H1 (cell line): ENCODE results near the gene GLRA1. TPM values are rescaled to one million over a fixed set of nuclear protein-coding genes. Genes with fewer than 3 reads are reported as not detected.

ENCODE experiments used
- ASH2L ChIP-seq: fragments of 200-600, 300-600 bp; sonication (generic); IDR thresholded peaks from one replicate; pipeline ENCODE4 v1.7.1; 2017; ENCODE audit warnings: low read length
- CHD2 ChIP-seq: IDR thresholded peaks from 2 replicates; pipeline ENCODE4 v1.6.1; 2012; ENCODE audit warnings: low read length, improper control_type of control experiment
- CHD7 ChIP-seq: fragments of 300-600 bp; sonication (generic); IDR thresholded peaks from 2 replicates; pipeline ENCODE4 v1.7.1; 2012; ENCODE audit warnings: low read length, moderate library complexity, mild to moderate bottlenecking, inconsistent platforms; ENCODE audit not compliant: insufficient replicate concordance
- FOSL1 ChIP-seq: IDR thresholded peaks from 2 replicates; pipeline ENCODE4 v1.6.1; 2011; ENCODE audit warnings: mild to moderate bottlenecking, low read depth, low read length, moderate library complexity; ENCODE audit not compliant: insufficient read depth
- JUND ChIP-seq: IDR thresholded peaks from 2 replicates; pipeline ENCODE4 v1.6.1; 2011; ENCODE audit warnings: mild to moderate bottlenecking, improper control_type of control experiment, low read length
- KDM5A ChIP-seq: fragments of 200-600 bp; IDR thresholded peaks from 2 replicates; pipeline ENCODE4 v1.7.1; 2012; ENCODE audit warnings: mild to moderate bottlenecking, low read length, inconsistent platforms, mixed read lengths
- MAFK ChIP-seq: IDR thresholded peaks from 2 replicates; pipeline ENCODE4 v1.6.1; 2012; ENCODE audit warnings: low read depth, mild to moderate bottlenecking, improper control_type of control experiment, low read length
- SAP30 ChIP-seq: fragments of 300-600 bp; sonication (generic); IDR thresholded peaks from 2 replicates; pipeline ENCODE4 v1.7.1; 2012; ENCODE audit warnings: low read length, moderate library complexity, mild to moderate bottlenecking, inconsistent platforms; ENCODE audit not compliant: insufficient read depth, insufficient replicate concordance
- SIX5 ChIP-seq: IDR thresholded peaks from 2 replicates; pipeline ENCODE4 v1.6.1; 2011; ENCODE audit warnings: mild to moderate bottlenecking, low read depth, low read length
- SP1 ChIP-seq: IDR thresholded peaks from 2 replicates; pipeline ENCODE4 v1.6.1; 2011; ENCODE audit warnings: low read depth, low read length
- TAF7 ChIP-seq: optimal IDR thresholded peaks from 2 replicates; pipeline ENCODE3; 2011; ENCODE audit warnings: low read depth, mild to moderate bottlenecking, inconsistent platforms, low read length, moderate library complexity, borderline replicate concordance
- polyA plus RNA-seq, 7 experiments: library from polyadenylated mRNA; depleted of rRNA in 3 of 7; stranded (reverse) in 5 of 7; unstranded in 2 of 7; fragments of >200 nt in 5 of 7; fragments of 200-250 nt in 2 of 7; gene quantifications; 1 replicate in 5 of 7; 2 replicates in 1 of 7; 4 replicates in 1 of 7; pipeline versions ENCODE4 v1.2.1 to v1.2.3, GENCODE V29; 2011 to 2013; ENCODE audit warnings: missing spikeins in 2 of 7, mixed read lengths in 2 of 7
- total RNA-seq: library from RNA; stranded (reverse); fragmentation: NEBNext Ultra II Directional; extraction: Animal tissue kit (Norgen Biotek cat#: 25700); gene quantifications from 2 replicates; pipeline ENCODE4 v1.2.1, GENCODE V29; 2021

Gene GLRA1
- total and polyA plus RNA-seq, 2 of the 8 experiments (the other 6 are each of a cell fraction or from before 2014, with no cell fraction given): not detected

- TF ChIP-seq CHD7 (no peak), KDM5A (no peak), CHD2 (no peak), JUND (no peak), TAF7 (peak; percentile 87), SAP30 (peak; percentile 100), MAFK (no peak), FOSL1 (no peak), ASH2L (peak; percentile 54), SIX5 (no peak), SP1 (peak; percentile 51)
Measured at GRCh38 chr5:151924564-151925301, at the start of gene GLRA1 (continued).
